Colon (tissue), 2 donors: ENCODE results near the gene NHSL2.

Experiments
- FAIRE-seq: peaks from 2 replicates; lab custom pipeline; 2012; peaks lifted over from hg19 to GRCh38; lab: Jason Lieb, UNC
- donor health status: control.
- donor health status: control.

NHSL2 gene

DNA sequence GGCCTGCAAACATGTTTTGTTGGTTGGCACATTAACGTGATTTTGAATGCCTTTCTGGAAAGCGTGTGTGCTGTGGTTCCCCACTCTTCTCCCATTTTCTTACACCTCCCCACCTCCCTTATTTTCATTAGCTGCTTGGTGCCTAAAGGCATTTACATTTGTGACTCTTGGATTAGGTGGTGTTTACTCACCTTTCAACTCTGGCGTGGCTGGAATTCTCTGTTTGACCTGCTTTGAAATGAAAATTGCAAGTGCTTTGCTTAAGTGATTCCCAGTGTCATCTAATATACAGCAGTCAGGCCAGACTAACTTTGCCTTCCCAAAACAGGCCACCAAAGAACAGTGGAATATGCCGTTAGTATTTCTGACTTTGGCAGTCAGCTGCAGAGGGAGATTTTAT, 80.5 kb downstream of the NHSL2 start:
- FAIRE-seq = no peak

- FAIRE-seq = no peak
Measured at GRCh38 chrX:71992711-71993110, 82.1 kb downstream of the NHSL2 start.

- no peak for FAIRE-seq
Measured at GRCh38 chrX:71993371-71993770, 82.7 kb downstream of the NHSL2 start.

GRCh38 chrX:71994601-71995000, 84.0 kb downstream of the NHSL2 start:
- FAIRE-seq = no peak

- FAIRE-seq = no peak
Measured at GRCh38 chrX:71995122-71995521, 84.5 kb downstream of the NHSL2 start.

DNA sequence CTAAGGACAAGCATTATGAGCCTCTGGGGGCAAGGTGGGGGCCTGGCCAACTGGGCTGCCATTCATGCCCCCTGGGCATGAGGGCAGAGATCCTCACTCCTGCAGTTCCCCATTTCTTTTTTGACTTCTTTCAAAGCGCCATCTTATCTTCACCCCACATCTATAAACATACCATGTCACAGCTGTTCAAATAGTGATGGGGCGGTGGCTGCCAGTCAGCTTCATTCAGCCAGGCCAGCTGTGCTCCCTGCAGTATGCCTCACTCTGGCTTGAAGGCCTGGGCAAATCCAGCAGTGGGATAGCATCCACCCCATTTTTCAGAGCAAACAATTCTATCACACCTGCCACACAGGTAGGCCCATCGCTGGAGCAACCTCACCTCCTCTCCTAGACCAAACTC, 85.5 kb downstream of the NHSL2 start:
- no peak for FAIRE-seq

DNA sequence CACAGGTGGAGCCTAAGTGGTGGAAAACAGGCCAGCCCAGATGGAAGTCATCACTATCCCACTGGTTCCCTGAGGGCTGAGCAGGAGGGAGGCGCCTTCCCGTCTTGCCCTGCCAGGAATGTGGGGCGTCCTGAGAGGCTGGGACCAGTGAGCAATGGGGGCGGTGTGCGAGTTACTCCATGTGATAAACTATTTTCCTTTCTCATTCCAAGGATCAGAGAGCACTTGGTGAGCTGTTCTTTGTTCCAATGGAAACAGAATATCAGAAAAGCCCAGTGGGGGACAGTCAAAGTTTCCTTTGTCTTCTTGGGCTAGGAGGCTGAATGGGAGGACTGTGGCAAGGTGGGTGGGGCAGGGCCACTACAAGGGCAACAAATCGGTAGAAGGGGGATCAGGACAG, 86.2 kb downstream of the NHSL2 start:
- FAIRE-seq = no peak

- FAIRE-seq = no peak
Measured at GRCh38 chrX:71997320-71997719, 86.7 kb downstream of the NHSL2 start.

DNA sequence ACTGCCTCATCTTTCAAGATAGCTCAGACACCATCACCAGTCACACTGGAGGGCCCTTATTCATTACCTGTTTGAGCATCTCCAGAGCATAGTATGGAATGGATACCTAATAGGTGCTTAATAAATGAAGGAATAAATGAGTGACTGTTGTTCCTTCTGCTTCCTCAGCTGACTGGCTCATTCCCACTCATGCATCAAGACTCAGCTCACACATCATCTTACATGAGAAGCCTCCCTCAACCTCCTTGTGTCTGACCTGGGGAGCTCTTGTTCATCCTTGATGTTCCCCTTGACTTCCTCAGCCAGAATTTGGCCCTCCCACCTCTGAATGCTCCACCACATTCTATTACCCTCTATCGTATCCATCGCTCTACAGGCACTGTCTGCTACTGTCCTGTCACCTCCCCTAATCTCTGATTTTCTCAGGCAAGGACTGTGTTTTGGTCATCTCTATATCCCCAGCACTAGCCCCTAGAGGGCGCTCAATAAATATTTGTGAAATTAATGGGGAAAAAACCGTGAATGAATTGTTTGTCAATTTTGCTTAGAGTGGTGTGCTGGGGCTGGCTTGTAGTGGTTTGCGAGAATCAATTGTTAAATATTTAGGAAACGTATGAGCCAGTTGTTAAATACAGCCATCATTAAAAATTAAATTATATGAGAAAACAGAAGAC, 88.3 kb downstream of the NHSL2 start:
- no peak for FAIRE-seq

DNA sequence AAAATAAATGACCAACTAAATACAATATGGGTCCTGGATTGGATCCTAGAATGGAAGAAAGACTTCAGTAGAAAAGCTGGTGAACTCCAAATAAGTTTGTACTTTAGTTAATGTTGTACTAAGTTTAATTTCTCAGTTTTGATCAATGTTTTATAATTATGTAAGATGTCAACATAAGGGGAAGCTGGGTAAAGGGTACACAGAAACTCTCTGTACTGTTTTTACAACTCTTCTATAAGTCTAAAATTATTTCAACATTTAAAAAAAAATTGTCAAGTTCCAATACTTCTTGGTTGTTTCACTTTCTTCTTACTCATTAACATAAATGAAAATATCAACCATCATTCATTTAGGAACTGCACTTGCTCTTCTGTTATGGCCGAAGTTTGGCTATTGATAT, 88.9 kb downstream of the NHSL2 start:
- peak; percentile 87 for FAIRE-seq

DNA sequence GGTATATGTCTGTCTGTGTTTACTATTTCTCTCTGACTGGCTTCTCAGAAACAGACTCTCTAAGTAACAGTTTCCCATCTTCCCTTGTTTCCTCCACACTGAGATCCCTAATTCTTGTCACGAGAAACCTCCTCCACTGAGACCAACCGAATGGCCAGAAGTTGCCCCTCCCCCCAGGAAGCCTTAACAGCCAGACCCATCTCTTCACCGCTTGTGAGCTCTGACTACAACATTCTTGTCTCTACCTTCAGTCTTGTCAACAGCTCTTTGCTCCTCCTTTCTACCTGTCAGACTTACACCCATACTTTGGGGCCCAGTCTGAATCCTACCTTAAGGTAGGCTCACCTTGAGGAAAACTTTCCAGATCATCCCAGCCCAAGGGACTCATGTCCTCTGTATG, 90.8 kb downstream of the NHSL2 start:
- no peak for FAIRE-seq

DNA sequence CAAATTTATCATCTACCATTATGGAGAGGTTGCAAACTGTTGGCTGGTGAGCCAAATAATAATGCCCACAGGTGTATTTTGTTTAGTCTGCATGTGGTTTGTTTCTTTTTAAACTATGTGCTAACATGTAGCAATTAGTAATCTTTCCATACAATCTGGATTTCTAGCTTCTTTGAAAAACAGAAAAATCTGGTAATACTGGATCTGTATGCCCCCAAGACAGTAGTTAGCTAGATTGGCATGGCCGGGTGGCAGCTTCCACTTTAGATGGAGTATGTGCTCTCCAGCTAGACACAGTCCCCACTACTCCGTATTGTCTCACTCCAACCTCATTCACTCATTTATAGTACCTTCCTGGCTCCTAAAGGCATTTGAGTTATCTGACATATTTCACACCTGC, 91.3 kb downstream of the NHSL2 start:
- no peak for FAIRE-seq

DNA sequence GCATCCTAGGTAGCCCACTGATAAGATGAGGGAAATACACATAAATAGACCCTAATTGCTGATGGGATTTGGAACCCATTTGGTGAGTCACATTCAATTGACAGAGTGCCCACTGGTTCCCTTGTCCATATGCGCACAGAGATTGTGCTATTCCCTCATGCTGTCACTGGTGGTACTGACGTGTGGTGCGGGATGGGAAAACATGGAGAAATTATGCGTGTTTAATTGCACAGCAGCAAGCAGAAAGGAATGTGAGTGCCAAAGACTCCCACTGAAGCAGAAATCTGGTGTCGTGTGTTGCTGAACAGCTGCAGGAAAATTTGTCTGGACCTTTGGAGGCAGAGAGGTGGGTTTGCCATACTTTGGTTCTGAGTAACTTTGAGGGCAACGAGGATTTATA, 92.2 kb downstream of the NHSL2 start:
- no peak for FAIRE-seq

GRCh38 chrX:72003811-72004750, 93.4 kb downstream of the NHSL2 start:
- FAIRE-seq = no peak

DNA sequence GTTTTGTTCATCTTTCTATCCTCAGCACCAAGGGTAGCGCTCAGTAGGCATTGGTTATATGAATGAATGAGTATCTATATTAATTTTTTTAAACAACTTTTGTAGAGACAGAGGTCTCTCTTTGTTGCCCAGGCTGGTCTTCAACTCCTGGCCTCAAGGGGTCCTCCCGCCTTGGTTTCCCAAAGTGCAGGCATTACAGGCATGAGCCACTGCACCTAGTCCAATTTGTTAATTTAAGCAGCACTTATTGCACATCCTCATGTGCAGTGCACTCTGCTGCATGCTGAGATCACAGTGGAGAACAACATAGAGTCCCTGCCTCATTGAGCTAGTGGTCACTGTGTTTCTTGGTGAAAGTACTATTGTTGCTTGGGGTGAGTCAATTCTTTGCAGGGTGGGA, 94.4 kb downstream of the NHSL2 start:
- FAIRE-seq = no peak

DNA sequence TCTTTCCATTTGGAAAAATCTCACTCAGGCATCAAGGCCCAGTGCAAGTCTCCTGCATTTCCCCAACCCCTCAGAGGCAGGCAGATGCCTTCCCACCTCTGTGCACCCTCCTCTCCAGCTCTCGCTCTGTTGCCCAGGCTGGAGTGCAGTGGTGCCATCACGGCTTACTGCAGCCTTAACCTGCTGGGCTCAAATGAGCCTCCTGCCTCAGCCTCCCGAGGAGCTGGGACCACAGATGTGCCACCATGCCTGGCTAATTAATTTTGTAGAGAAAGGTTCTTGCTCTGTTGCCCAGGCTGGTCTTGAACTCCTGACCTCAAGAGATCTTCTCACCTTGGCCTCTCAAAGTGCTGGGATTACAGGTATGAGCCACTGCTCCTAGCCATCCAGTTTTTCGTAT, 95.8 kb downstream of the NHSL2 start:
- FAIRE-seq = no peak

GRCh38 chrX:72009731-72010130, 99.1 kb downstream of the NHSL2 start:
- FAIRE-seq = no peak

DNA sequence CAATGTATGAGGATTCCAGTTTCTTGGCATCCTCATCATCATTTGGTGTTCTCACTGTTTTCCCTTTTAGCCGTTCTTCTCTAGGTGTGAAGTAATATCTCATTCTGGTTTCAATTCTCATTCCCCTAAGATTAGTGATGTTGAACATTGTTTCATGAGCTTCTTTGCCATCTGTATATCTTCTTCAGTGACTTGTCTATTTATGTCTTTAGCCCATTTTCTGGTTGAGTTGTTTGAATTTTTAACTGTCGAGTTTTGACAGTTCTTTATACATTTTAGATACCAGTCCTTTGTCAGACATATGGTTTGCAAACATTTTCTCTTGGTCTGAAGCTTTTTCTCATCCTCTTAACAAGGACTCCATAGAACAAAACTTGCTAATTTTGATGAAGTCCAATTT, 101.1 kb downstream of the NHSL2 start:
- FAIRE-seq = no peak

GRCh38 chrX:72015383-72015782, 104.7 kb downstream of the NHSL2 start:
- no peak for FAIRE-seq

- no peak for FAIRE-seq
Measured at GRCh38 chrX:72016881-72017783, 106.5 kb downstream of the NHSL2 start.

- FAIRE-seq = no peak
Measured at GRCh38 chrX:72018277-72019112, 107.8 kb downstream of the NHSL2 start.

- FAIRE-seq = no peak
Measured at GRCh38 chrX:72019487-72019886, 108.8 kb downstream of the NHSL2 start.
